Loucy (cell line): ENCODE measurements around the gene ATG7.

Experiments
- H2AFZ ChIP-seq: fragments of 200-600 bp; sonication (generic); 2 replicates; pipeline ENCODE4 v1.6.0; 2016; ENCODE audit warnings: antibody characterized with exemption, mild to moderate bottlenecking, low read length, moderate library complexity
- H3F3A ChIP-seq: fragments of 200-600 bp; 2 replicates; pipeline ENCODE4 v1.6.0; 2016; ENCODE audit warnings: antibody characterized with exemption, low read depth, mild to moderate bottlenecking
- H3K27me3 ChIP-seq: fragments of 200-600 bp; sonication (generic); 2 replicates; pipeline ENCODE4 v1.6.1; 2014; ENCODE audit warnings: low read length, mild to moderate bottlenecking; ENCODE audit not compliant: insufficient read depth, poor library complexity, severe bottlenecking
- H3K36me3 ChIP-seq: fragments of 200-600 bp; sonication (generic); 2 replicates; pipeline ENCODE4 v1.6.1; 2016; ENCODE audit warnings: low read length; ENCODE audit not compliant: insufficient read depth
- H3K4me1 ChIP-seq: fragments of 200-600 bp; sonication (generic); 2 replicates; pipeline ENCODE4 v1.5.1; 2014; ENCODE audit warnings: low read length, mild to moderate bottlenecking; ENCODE audit not compliant: insufficient read depth, poor library complexity, severe bottlenecking
- H3K4me2 ChIP-seq: fragments of 200-600 bp; sonication (generic); 2 replicates; pipeline ENCODE4 v1.6.0; 2014; ENCODE audit warnings: antibody characterized with exemption, low read length, low read depth, mild to moderate bottlenecking; ENCODE audit not compliant: poor library complexity, severe bottlenecking
- H3K4me3 ChIP-seq: fragments of 200-600 bp; sonication (generic); 2 replicates; pipeline ENCODE4 v1.5.1; 2014; ENCODE audit warnings: low read length, mild to moderate bottlenecking, mixed read lengths; ENCODE audit not compliant: poor library complexity, severe bottlenecking
- H3K79me2 ChIP-seq: fragments of 200-600 bp; sonication (generic); 2 replicates; pipeline ENCODE4 v1.6.1; 2014; ENCODE audit warnings: low read length; ENCODE audit not compliant: insufficient read depth
- H3K9ac ChIP-seq: fragments of 200-600 bp; sonication (generic); 2 replicates; pipeline ENCODE4 v1.6.0; 2014; ENCODE audit warnings: mild to moderate bottlenecking, low read depth, low read length, moderate library complexity; ENCODE audit not compliant: poor library complexity, severe bottlenecking
- H3K9me2 ChIP-seq: fragments of 200-600 bp; sonication (generic); replicated peaks from 2 replicates; pipeline ENCODE4 v1.6.1; 2016; ENCODE audit warnings: low read depth, low read length, mixed read lengths
- H3K9me3 ChIP-seq: fragments of 200-600 bp; sonication (generic); 2 replicates; pipeline ENCODE4 v1.6.1; 2014; ENCODE audit warnings: mild to moderate bottlenecking, antibody characterized with exemption, low read length, low read depth; ENCODE audit not compliant: insufficient read depth
- H4K20me1 ChIP-seq: fragments of 200-600 bp; sonication (generic); 2 replicates; pipeline ENCODE4 v1.6.0; 2014; ENCODE audit warnings: antibody characterized with exemption, low read length, mild to moderate bottlenecking; ENCODE audit not compliant: insufficient read depth, poor library complexity, severe bottlenecking
- EZH2phosphoT487 ChIP-seq: fragments of 200-600 bp; IDR thresholded peaks from 2 replicates; pipeline ENCODE4 v1.6.1; 2018; ENCODE audit warnings: antibody characterized with exemption, mild to moderate bottlenecking, moderate library complexity, borderline replicate concordance
- TF ChIP-seq, protein P1 (sequence below): fragments of 200-600 bp; sonication (generic); conservative IDR thresholded peaks from 2 replicates; pipeline ENCODE4 v1.5.1; 2014; ENCODE audit warnings: mild to moderate bottlenecking, antibody characterized with exemption, low read length

Gene ATG7

DNA sequence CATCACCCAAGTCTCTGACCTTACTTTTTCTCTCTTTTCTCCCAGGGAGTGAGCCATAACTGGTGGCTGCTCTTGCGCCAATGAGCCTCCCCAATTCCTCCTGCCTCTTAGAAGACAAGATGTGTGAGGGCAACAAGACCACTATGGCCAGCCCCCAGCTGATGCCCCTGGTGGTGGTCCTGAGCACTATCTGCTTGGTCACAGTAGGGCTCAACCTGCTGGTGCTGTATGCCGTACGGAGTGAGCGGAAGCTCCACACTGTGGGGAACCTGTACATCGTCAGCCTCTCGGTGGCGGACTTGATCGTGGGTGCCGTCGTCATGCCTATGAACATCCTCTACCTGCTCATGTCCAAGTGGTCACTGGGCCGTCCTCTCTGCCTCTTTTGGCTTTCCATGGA, 13.2 kb upstream of the ATG7 start:
- Histone ChIP-seq H3K4me1 (no peaks in the 10 kb centered on the region), H4K20me1 (no peaks in the 10 kb centered on the region), H3K27me3 (no peaks in the 10 kb centered on the region), H3K79me2 (no peaks in the 10 kb centered on the region), H3F3A (no peaks in the 10 kb centered on the region), H2AFZ (no peak overlapping the region), H3K36me3 (no peaks in the 10 kb centered on the region), H3K9me2 (no peaks in the 10 kb centered on the region), H3K9ac (no peak overlapping the region), H3K4me2 (no peak overlapping the region), H3K9me3 (no peaks in the 10 kb centered on the region), H3K4me3 (no peak overlapping the region)
- TF ChIP-seq EZH2phosphoT487 = no peak
- TF ChIP-seq, protein P1, sequence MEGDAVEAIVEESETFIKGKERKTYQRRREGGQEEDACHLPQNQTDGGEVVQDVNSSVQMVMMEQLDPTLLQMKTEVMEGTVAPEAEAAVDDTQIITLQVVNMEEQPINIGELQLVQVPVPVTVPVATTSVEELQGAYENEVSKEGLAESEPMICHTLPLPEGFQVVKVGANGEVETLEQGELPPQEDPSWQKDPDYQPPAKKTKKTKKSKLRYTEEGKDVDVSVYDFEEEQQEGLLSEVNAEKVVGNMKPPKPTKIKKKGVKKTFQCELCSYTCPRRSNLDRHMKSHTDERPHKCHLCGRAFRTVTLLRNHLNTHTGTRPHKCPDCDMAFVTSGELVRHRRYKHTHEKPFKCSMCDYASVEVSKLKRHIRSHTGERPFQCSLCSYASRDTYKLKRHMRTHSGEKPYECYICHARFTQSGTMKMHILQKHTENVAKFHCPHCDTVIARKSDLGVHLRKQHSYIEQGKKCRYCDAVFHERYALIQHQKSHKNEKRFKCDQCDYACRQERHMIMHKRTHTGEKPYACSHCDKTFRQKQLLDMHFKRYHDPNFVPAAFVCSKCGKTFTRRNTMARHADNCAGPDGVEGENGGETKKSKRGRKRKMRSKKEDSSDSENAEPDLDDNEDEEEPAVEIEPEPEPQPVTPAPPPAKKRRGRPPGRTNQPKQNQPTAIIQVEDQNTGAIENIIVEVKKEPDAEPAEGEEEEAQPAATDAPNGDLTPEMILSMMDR = peak; percentile 13; the same call in 1 of the 2 replicates

DNA sequence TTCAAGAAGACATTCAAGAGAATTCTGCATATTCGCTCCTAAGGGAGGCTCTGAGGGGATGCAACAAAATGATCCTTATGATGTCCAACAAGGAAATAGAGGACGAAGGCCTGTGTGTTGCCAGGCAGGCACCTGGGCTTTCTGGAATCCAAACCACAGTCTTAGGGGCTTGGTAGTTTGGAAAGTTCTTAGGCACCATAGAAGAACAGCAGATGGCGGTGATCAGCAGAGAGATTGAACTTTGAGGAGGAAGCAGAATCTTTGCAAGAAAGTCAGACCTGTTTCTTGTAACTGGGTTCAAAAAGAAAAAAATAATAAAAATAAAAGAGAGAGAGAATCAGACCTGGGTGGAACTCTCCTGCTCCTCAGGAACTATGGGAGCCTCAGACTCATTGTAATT, 11.7 kb upstream of the ATG7 start:
- Histone ChIP-seq H3K4me3 (no peak overlapping the region), H3F3A (no peaks in the 10 kb centered on the region), H3K4me2 (no peak overlapping the region), H3K79me2 (no peaks in the 10 kb centered on the region), H2AFZ (no peak overlapping the region), H4K20me1 (no peaks in the 10 kb centered on the region), H3K4me1 (no peaks in the 10 kb centered on the region), H3K36me3 (no peaks in the 10 kb centered on the region), H3K9me2 (no peaks in the 10 kb centered on the region), H3K9ac (no peak overlapping the region), H3K27me3 (no peaks in the 10 kb centered on the region), H3K9me3 (no peaks in the 10 kb centered on the region)
- TF ChIP-seq, protein P1 = peak; percentile 22
- TF ChIP-seq EZH2phosphoT487 = no peak

DNA sequence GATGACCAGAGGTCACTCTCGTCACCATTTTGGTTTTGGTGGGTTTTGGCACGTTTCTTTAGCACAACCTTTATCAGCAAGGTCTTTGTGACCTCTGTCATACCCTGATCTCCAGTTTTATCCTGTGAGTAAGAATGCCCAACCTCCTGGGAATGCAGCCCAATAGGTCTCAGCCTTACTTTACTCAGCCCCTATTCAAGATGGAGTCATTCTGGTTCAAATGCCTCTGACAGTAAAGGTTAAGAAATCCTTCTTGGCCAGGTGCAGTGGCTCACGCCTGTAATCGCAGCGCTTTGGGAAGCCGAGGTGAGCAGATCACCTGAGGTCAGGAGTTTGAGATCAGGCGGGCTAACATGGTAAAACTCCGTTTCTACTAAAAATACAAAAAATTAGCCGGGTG, 3.2 kb upstream of the ATG7 start:
- Histone ChIP-seq H3K9me2 (no peaks in the 10 kb centered on the region), H3K79me2 (peaks cover 17% of the 10 kb centered on the region), H3K4me3 (no peak overlapping the region), H3K9me3 (no peaks in the 10 kb centered on the region), H3K4me1 (peaks cover 15% of the 10 kb centered on the region), H2AFZ (no peak overlapping the region), H3F3A (no peaks in the 10 kb centered on the region), H3K9ac (no peak overlapping the region), H3K36me3 (no peaks in the 10 kb centered on the region), H3K4me2 (no peak overlapping the region), H4K20me1 (no peaks in the 10 kb centered on the region), H3K27me3 (no peaks in the 10 kb centered on the region)
- TF ChIP-seq, protein P1 = no peak
- no peak for TF ChIP-seq EZH2phosphoT487
